ENCODE data around the gene CBR4. TPM values are rescaled to one million over a fixed set of nuclear protein-coding genes. Genes with fewer than 3 reads are reported as not detected.

The CBR4 gene
- total RNA-seq, 1 donor = 23.3 TPM

GRCh38 chr4:169024762-169025161, 14.7 kb upstream of the CBR4 start:
- no peak overlapping the region for H3K4me3 ChIP-seq (ENCODE audit: low read depth, low read length)
- TF ChIP-seq CTCF (IDR thresholded peaks at IDR 0.05; ENCODE audit: insufficient read depth, low read depth, low read length) = peak; percentile 72
- DNase-seq (ENCODE audit: low read depth) = peak; percentile 60

DNA sequence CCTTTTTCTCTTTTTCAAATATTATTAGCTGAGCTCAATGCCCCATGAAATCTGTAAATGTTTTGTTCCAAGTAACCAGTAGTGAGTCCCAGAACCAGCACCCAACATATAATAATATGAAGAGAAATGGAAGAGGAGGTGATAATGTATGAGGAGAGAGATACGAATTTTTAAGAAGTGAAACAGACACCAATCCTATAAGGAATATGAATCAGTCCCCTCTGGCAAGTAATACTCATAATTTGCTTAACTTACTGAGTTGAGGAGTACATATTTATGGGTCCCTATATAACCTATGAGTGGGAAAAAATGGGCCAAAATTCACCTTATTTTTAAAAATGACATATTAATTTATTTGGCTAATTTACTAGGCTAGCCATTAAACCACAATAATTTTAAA, 8.4 kb upstream of the CBR4 start:
- no peak for TF ChIP-seq CTCF (IDR thresholded peaks at IDR 0.05; ENCODE audit: insufficient read depth, low read depth, low read length)
- DNase-seq (ENCODE audit: low read depth) = no peak
- H3K4me3 ChIP-seq (ENCODE audit: low read depth, low read length) = no peak overlapping the region

- no peak for DNase-seq (ENCODE audit: low read depth)
- no peak for TF ChIP-seq CTCF (IDR thresholded peaks at IDR 0.05; ENCODE audit: insufficient read depth, low read depth, low read length)
- no peak overlapping the region for H3K4me3 ChIP-seq (ENCODE audit: low read depth, low read length)
Observed at GRCh38 chr4:169017971-169018370, 7.9 kb upstream of the CBR4 start.

DNA sequence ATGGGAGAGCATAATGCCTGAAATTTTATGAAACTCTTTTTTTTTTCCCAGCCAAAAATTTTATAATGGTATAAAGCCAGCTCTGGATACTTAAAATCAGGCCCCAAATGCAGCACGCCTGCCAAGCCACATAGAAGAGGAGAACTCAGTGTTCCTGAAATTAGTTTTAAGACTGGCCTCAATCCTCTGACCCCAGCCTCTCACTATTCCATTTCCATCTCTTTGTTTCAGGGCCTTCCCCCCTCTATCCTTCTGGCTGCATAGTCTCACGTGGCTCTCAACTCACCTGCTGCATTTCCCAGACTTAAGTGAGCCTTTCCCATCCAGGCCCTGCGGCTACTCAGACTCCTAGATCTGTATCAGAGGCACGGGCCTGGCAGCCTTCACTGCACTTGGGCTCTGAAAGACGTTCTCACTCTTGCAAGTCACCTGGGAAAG, 5.2 kb upstream of the CBR4 start:
- DNase-seq (ENCODE audit: low read depth) = no peak
- no peak overlapping the region for H3K4me3 ChIP-seq (ENCODE audit: low read depth, low read length)
- no peak for TF ChIP-seq CTCF (IDR thresholded peaks at IDR 0.05; ENCODE audit: insufficient read depth, low read depth, low read length)

DNA sequence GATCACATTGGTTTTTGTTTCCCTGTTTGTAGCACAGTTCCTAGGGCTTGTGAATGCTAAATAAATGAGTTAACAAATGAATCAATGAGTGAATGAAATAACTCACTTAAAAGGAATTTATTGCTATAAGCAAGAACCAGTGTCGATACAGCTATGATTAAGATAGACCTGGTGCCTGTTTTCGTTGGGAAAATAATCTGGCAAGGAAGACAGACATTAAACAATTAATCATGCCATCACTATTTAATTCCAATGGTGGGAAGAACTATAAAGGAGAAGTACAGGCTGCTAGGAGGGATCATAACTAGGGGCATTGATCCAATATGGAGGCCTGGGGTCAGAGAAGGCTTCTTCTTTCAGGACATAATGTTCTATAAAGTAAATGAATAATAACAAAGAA, 4.5 kb upstream of the CBR4 start:
- TF ChIP-seq CTCF (IDR thresholded peaks at IDR 0.05; ENCODE audit: insufficient read depth, low read depth, low read length) = no peak
- DNase-seq (ENCODE audit: low read depth) = no peak
- no peak overlapping the region for H3K4me3 ChIP-seq (ENCODE audit: low read depth, low read length)

DNA sequence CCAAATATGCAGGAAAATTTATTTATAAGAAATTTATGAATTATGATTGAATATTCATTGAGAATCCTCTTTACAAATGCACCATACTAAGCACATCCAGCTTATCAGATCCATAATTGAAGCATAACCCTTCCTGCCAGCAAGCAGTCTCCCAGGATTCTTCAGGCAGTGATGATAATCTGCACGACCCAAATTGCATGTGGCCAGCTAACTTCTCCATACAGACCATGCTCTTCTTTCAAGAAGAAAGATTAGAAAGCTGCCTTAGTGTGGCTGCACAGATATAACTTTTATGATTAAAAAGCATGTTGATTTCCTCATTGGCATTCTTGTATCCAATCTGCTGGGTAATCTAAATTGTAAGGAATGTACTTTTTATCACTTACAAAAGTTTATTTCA, 3.3 kb upstream of the CBR4 start:
- no peak overlapping the region for H3K4me3 ChIP-seq (ENCODE audit: low read depth, low read length)
- DNase-seq (ENCODE audit: low read depth) = no peak
- no peak for TF ChIP-seq CTCF (IDR thresholded peaks at IDR 0.05; ENCODE audit: insufficient read depth, low read depth, low read length)

DNA sequence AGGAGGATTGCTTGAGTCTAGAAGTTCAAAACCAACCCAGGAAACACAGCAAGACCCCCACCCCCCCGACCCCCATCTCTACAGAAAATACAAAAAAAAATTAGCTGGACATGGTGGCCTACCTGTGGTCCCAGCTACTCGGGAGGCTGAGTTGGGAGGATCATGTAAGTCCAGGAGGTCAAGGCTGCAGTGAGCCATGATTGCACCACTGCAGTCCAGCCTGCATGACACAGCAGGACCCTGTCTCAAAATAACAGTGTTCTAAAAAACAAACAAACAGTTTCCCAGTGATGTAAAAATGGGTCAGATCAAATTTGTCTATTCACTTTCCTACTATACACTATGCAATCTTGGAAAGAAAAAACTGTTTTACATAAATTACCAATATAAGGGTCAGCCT, 2.0 kb upstream of the CBR4 start:
- no peak for DNase-seq (ENCODE audit: low read depth)
- H3K4me3 ChIP-seq (ENCODE audit: low read depth, low read length) = no peak overlapping the region
- TF ChIP-seq CTCF (IDR thresholded peaks at IDR 0.05; ENCODE audit: insufficient read depth, low read depth, low read length) = no peak
